Smooth muscle cell (in vitro differentiated cells): ENCODE data around the gene CYP19A1. TPM values are rescaled to one million over a fixed set of nuclear protein-coding genes. Genes with fewer than 3 reads are reported as not detected.

ENCODE experiments used
- DNase-seq: peaks from one replicate; lab custom pipeline; 2025; ENCODE audit not compliant: unreplicated experiment; lab: John Stamatoyannopoulos, UW
- H2AFZ ChIP-seq: fragments of 200-600 bp; sonication (generic); 2 replicates; pipeline ENCODE4 v1.6.0; 2016; ENCODE audit warnings: antibody characterized with exemption, low read depth, mild to moderate bottlenecking
- H3F3A ChIP-seq: fragments of 200-600 bp; sonication (generic); 2 replicates; pipeline ENCODE4 v1.6.0; 2017; ENCODE audit warnings: antibody characterized with exemption, low read depth
- H3K27ac ChIP-seq: fragments of 200-600 bp; sonication (generic); 2 replicates; pipeline ENCODE4 v1.5.1; 2016; ENCODE audit warnings: low read depth, mild to moderate bottlenecking
- H3K27me3 ChIP-seq: fragments of 200-600 bp; sonication (generic); 2 replicates; pipeline ENCODE4 v1.6.1; 2016; ENCODE audit warnings: low read depth, mild to moderate bottlenecking
- H3K36me3 ChIP-seq: fragments of 200-600 bp; sonication (generic); 2 replicates; pipeline ENCODE4 v1.5.1; 2016; ENCODE audit warnings: low read depth
- H3K4me1 ChIP-seq: fragments of 200-600 bp; sonication (generic); 2 replicates; pipeline ENCODE4 v1.5.1; 2016; ENCODE audit warnings: low read depth
- H3K4me2 ChIP-seq: fragments of 200-600 bp; sonication (generic); 2 replicates; pipeline ENCODE4 v1.6.0; 2016; ENCODE audit warnings: mild to moderate bottlenecking
- H3K4me3 ChIP-seq: fragments of 200-600 bp; sonication (generic); 2 replicates; pipeline ENCODE4 v1.5.1; 2016; ENCODE audit warnings: mild to moderate bottlenecking
- H3K79me2 ChIP-seq: fragments of 200-600 bp; sonication (generic); 2 replicates; pipeline ENCODE4 v1.6.0; 2016; ENCODE audit warnings: low read depth, mild to moderate bottlenecking
- H3K9ac ChIP-seq: fragments of 200-600 bp; sonication (generic); 2 replicates; pipeline ENCODE4 v1.6.0; 2016; ENCODE audit warnings: low read depth
- H3K9me3 ChIP-seq: fragments of 200-600 bp; sonication (generic); replicated peaks from 2 replicates; pipeline ENCODE4 v1.5.1; 2016; ENCODE audit warnings: low read depth
- H4K20me1 ChIP-seq: fragments of 200-600 bp; sonication (generic); 2 replicates; pipeline ENCODE4 v1.6.0; 2016; ENCODE audit warnings: low read depth
- CTCF ChIP-seq: fragments of 200-600 bp; sonication (generic); IDR thresholded peaks from 2 replicates; pipeline ENCODE4 v1.5.1; 2017; ENCODE audit warnings: borderline replicate concordance, mild to moderate bottlenecking, antibody characterized with exemption; ENCODE audit not compliant: insufficient read depth, poor library complexity, severe bottlenecking
- WGBS: methylation state at CpG from one replicate; pipeline ENCODE4 v1.1.7; 2016; ENCODE audit warnings: low lambda C conversion rate; 5-methylcytosine and 5-hydroxymethylcytosine counted together
- microRNA-seq: library from miRNA; unstranded; fragments of <30 nt; microRNA quantifications from one replicate; pipeline ENCODE4, GENCODE V29; 2016; ENCODE audit warnings: borderline number of aligned reads
- polyA plus RNA-seq: library from polyadenylated mRNA; unstranded; fragments of >200 nt; fragmentation: Nextera tagmentation; extraction: Ambion mirVana; gene quantifications from 2 replicates; pipeline ENCODE4 v1.2.1, GENCODE V29; 2016
- small RNA-seq: library from RNA; depleted of rRNA; stranded (forward); fragments of <200 nt; gene quantifications from one replicate; pipeline ENCODE3, GENCODE V24; 2014
- total RNA-seq: library from RNA; depleted of rRNA; stranded (reverse); fragments of >200 nt; gene quantifications from 2 replicates; pipeline ENCODE4 v1.2.3, GENCODE V29; 2014

The CYP19A1 gene
- total and polyA plus RNA-seq, 2 experiments from 2014 or later, result not detected

- H3K4me3 ChIP-seq, result no peak overlapping the region
- no peak for TF ChIP-seq CTCF
Observed at GRCh38 chr15:51160484-51160883, 177.9 kb downstream of the CYP19A1 start.

More at GRCh38 chr15:51160484-51160883, 177.9 kb downstream of the CYP19A1 start:
- peaks cover 7% of the 10 kb centered on the region for H3K4me1 ChIP-seq
- H3K4me2 ChIP-seq, result no peak overlapping the region
- no peak overlapping the region for H2AFZ ChIP-seq
- DNase-seq, result no peak
- 86% methylated on average over 7 of the region's 7 CpGs for WGBS
- H3K27me3 ChIP-seq, result peaks cover 3% of the 10 kb centered on the region
- H3K9ac ChIP-seq, result no peak overlapping the region
- no peaks in the 10 kb centered on the region for H4K20me1 ChIP-seq
- no peaks in the 10 kb centered on the region for H3F3A ChIP-seq
- H3K27ac ChIP-seq, result no peak overlapping the region
- no peaks in the 10 kb centered on the region for H3K36me3 ChIP-seq
- H3K79me2 ChIP-seq, result no peaks in the 10 kb centered on the region
- no peaks in the 10 kb centered on the region for H3K9me3 ChIP-seq

Small RNAs within 50 kb of the gene (microRNA-seq; reads per million reads assigned to microRNA genes)
- gene MIR4713 (not detected), gene MIR7973-1 (not detected), gene MIR7973-2 (not detected)

Small RNAs within 50 kb of the gene (small RNA-seq; reads per million reads assigned to genes)
- not detected for gene AC020891.4
- gene MIR4713, result not detected
- gene MIR7973-1, result not detected

Other genes with a start within 250 kb of the CYP19A1 start
- gene TNFAIP8L3, start 243.7 kb downstream of the CYP19A1 start, total RNA-seq, result not detected in 2 replicates
- 0.40 TPM in 1 of 2 replicates, not detected in the other for gene TNFAIP8L3, start 243.7 kb downstream of the CYP19A1 start, polyA plus RNA-seq
- gene GLDN, start 3.1 kb upstream of the CYP19A1 start, total RNA-seq, result 0.81 and 1.4 TPM in 2 replicates
- gene GLDN, start 3.1 kb upstream of the CYP19A1 start, polyA plus RNA-seq, result 0.18 and 0.40 TPM in 2 replicates